Ovary (tissue), 9 donors: ENCODE data around the gene ACTN2. TPM values are rescaled to one million over a fixed set of nuclear protein-coding genes. Genes with fewer than 3 reads are reported as not detected.

ENCODE experiments used
- DNase-seq, 5 donors: peaks; one replicate each; pipeline ENCODE4 v3.0.0-alpha.2; 2019 to 2020
- H3K27ac ChIP-seq, 2 donors: fragments of 200-600 bp; one replicate each; pipeline versions ENCODE4 v1.5.1 to v1.8.0; 2019 to 2022
- H3K27me3 ChIP-seq: fragments of 200-600 bp; one replicate; pipeline ENCODE4 v1.8.0; 2022
- H3K36me3 ChIP-seq: fragments of 200-600 bp; sonication (generic); one replicate; pipeline ENCODE4 v1.5.1; 2019
- H3K4me1 ChIP-seq: one replicate; pipeline ENCODE4 v1.8.1; 2013; ENCODE audit warnings: mild to moderate bottlenecking, moderate library complexity; ENCODE audit not compliant: insufficient read depth
- H3K4me3 ChIP-seq: fragments of 200-600 bp; sonication (generic); one replicate; pipeline ENCODE4 v1.5.1; 2017
- H3K9me3 ChIP-seq, 2 donors: fragments of 200-600 bp in 1 of 2; sonication (generic) in 1 of 2; one replicate each; pipeline versions ENCODE4 v1.5.1 to v1.8.1; 2013 to 2019; ENCODE audit warnings: mild to moderate bottlenecking in 1 of 2, moderate library complexity in 1 of 2
- CTCF ChIP-seq, 3 donors: fragments of 450-650 bp in 2 of 3; fragments of 200-600 bp in 1 of 3; IDR thresholded peaks; one replicate each; pipeline versions ENCODE4 v1.5.1 to v1.8.0; 2016 to 2022; ENCODE audit warnings: antibody characterized with exemption in 3 of 3, mild to moderate bottlenecking in 1 of 3
- EP300 ChIP-seq: sonication (generic); formaldehyde crosslinking; IDR thresholded peaks from one replicate; pipeline ENCODE4 v1.6.1; 2017; ENCODE audit warnings: antibody characterized with exemption
- POLR2A ChIP-seq: fragments of 450-650 bp; IDR thresholded peaks from one replicate; pipeline ENCODE4 v1.6.1; 2017; ENCODE audit warnings: antibody characterized with exemption, mild to moderate bottlenecking, moderate library complexity
- WGBS, 3 donors: extraction: QIAGEN DNeasy Blood & Tissue Kit in 1 of 3; methylation state at CpG; one replicate each; pipeline versions ENCODE4 v1.1.5 to v1.1.7; 2013 to 2017; 5-methylcytosine and 5-hydroxymethylcytosine counted together
- intact Hi-C, 4 donors: fragments of 100-400 bp; cut with DNase I; formaldehyde crosslinking; loops; one replicate each; pipeline versions ENCODE4 v1.11.0 to v1.15.1; 2022 to 2023
- polyA plus RNA-seq, 2 donors: library from polyadenylated mRNA; stranded (reverse); fragments of 200-250 nt in 1 of 2; fragments of 350-450 nt in 1 of 2; fragmentation: Illumina TruSeq in 1 of 2; extraction: RNeasy Lipid Tissue Mini Kit (QIAGEN cat#74804) in 1 of 2; gene quantifications; one replicate each; pipeline ENCODE4 v1.2.3, GENCODE V29; 2013 to 2014
- total RNA-seq, 7 donors: library from RNA; depleted of rRNA in 2 of 7; stranded (reverse); fragments of >200 nt in 2 of 7; fragmentation: NEBNext Ultra II Directional in 3 of 7; extraction: Animal tissue kit (Norgen Biotek cat#: 25700) in 3 of 7; gene quantifications; one replicate each; pipeline versions ENCODE4 v1.1.0 to v1.2.4, GENCODE V29; 2016 to 2023
- donor health status: DM: no; HTN: no; CAD: no; lungs with moderate emphysema.
- donor health status: DM: no; HTN: no; CAD: no.
- donor health status: Bipolar disorder and iron deficiency.
- donor health status: DM: yes; HTN: yes; CAD: no.
- donor health status: DM: no; HTN: no; CAD: no.
- donor health status: DM: yes; HTN: yes; CAD: no.

ACTN2 gene
- total and polyA plus RNA-seq, 9 donors, result 0.34 to 2.7 (median 1.1) TPM

GRCh38 chr1:236645016-236645680 lies 41.2 kb upstream of the ACTN2 start:
- intact Hi-C loops, result no loop called here
- Histone ChIP-seq H3K4me3 (no peak overlapping the region), H3K9me3 (no peaks in the 10 kb centered on the region), H3K27me3 (no peaks in the 10 kb centered on the region), H3K4me1 (no peaks in the 10 kb centered on the region), H3K36me3 (no peaks in the 10 kb centered on the region), H3K27ac (no peak overlapping the region)
- no peak for TF ChIP-seq CTCF (IDR thresholded peaks at IDR 0.05)
- TF ChIP-seq EP300, result no peak
- TF ChIP-seq POLR2A, result no peak
- WGBS, 3 donors, result 89 to 91% (median 90%) methylated on average over 5 of the region's 5 CpGs
- no peak for DNase-seq

GRCh38 chr1:236654511-236654910 lies 31.8 kb upstream of the ACTN2 start:
- intact Hi-C loops, result no loop called here
- 65 to 78% (median 70%) methylated on average over 1 of the region's 1 CpG for WGBS, 3 donors

GRCh38 chr1:236654957-236655356 lies 31.3 kb upstream of the ACTN2 start:
- H3K9me3 ChIP-seq, result no peaks in the 10 kb centered on the region
- 4 to 10% (median 5%) methylated on average over 5 of the region's 5 CpGs for WGBS, 3 donors

More at GRCh38 chr1:236654511-236654910, 31.8 kb upstream of the ACTN2 start:
- H3K9me3 ChIP-seq, result no peaks in the 10 kb centered on the region
- H3K4me1 ChIP-seq, result no peaks in the 10 kb centered on the region
- no peak overlapping the region for H3K27ac ChIP-seq
- TF ChIP-seq CTCF (IDR thresholded peaks at IDR 0.05), result no peak
- TF ChIP-seq EP300, result no peak
- no peak for TF ChIP-seq POLR2A
- no peaks in the 10 kb centered on the region for H3K27me3 ChIP-seq
- H3K36me3 ChIP-seq, result no peaks in the 10 kb centered on the region
- no peak overlapping the region for H3K4me3 ChIP-seq
- no peak for DNase-seq

GRCh38 chr1:236657398-236657797 lies 28.9 kb upstream of the ACTN2 start:
- H3K36me3 ChIP-seq, result no peaks in the 10 kb centered on the region
- 92 to 93% (median 92%) methylated on average over 8 of the region's 8 CpGs for WGBS, 3 donors
- H3K27me3 ChIP-seq, result no peaks in the 10 kb centered on the region
- H3K27ac ChIP-seq, result no peak overlapping the region
- no peaks in the 10 kb centered on the region for H3K4me1 ChIP-seq
- intact Hi-C loops, result no loop called here
- TF ChIP-seq POLR2A (no peak), EP300 (no peak), CTCF (IDR thresholded peaks at IDR 0.05) (no peak)
- H3K9me3 ChIP-seq, result no peaks in the 10 kb centered on the region
- no peak overlapping the region for H3K4me3 ChIP-seq
- no peak for DNase-seq

More at GRCh38 chr1:236654957-236655356, 31.3 kb upstream of the ACTN2 start:
- Histone ChIP-seq H3K27me3 (no peaks in the 10 kb centered on the region), H3K27ac (no peak overlapping the region), H3K4me3 (no peak overlapping the region), H3K36me3 (no peaks in the 10 kb centered on the region), H3K4me1 (no peaks in the 10 kb centered on the region)
- TF ChIP-seq POLR2A, result no peak
- no peak for TF ChIP-seq EP300
- TF ChIP-seq CTCF (IDR thresholded peaks at IDR 0.05), result no peak
- DNase-seq, result no peak
- intact Hi-C loops, result no loop called here
